Measurements from ENCODE around the gene NAA80.

NAA80 gene

DNA sequence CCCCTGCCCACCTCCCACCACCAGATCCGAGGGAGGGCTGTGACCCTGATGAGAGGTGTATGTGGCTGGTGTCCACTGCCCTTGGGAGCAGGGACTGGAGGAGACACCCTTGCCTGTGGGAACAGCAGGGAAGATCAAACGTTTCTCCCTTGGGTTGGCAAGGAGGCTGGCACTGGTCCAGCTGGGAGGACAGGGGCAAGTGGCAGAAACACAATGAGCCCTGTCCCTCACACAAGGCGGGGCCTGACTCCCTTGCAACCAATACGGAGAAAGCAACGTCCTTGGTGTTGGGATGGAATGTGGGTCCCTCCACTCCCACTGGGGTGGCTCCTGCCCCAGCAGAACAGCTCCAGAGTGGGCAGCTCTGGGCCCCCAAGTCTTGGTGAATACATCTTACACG lies 18.1 kb upstream of the NAA80 start:
- H3K27ac ChIP-seq (ENCODE audit: low read depth, low read length), result no peak overlapping the region
- H3K36me3 ChIP-seq (ENCODE audit: control insufficient read depth, low read length), result peaks cover 10% of the 10 kb centered on the region
- no peaks in the 10 kb centered on the region for H3K9me3 ChIP-seq (ENCODE audit: control insufficient read depth, insufficient read depth, low read length)
- no peak overlapping the region for H3K4me3 ChIP-seq (ENCODE audit: low read length)
- TF ChIP-seq, protein P1, sequence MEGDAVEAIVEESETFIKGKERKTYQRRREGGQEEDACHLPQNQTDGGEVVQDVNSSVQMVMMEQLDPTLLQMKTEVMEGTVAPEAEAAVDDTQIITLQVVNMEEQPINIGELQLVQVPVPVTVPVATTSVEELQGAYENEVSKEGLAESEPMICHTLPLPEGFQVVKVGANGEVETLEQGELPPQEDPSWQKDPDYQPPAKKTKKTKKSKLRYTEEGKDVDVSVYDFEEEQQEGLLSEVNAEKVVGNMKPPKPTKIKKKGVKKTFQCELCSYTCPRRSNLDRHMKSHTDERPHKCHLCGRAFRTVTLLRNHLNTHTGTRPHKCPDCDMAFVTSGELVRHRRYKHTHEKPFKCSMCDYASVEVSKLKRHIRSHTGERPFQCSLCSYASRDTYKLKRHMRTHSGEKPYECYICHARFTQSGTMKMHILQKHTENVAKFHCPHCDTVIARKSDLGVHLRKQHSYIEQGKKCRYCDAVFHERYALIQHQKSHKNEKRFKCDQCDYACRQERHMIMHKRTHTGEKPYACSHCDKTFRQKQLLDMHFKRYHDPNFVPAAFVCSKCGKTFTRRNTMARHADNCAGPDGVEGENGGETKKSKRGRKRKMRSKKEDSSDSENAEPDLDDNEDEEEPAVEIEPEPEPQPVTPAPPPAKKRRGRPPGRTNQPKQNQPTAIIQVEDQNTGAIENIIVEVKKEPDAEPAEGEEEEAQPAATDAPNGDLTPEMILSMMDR (IDR thresholded peaks at IDR 0.05; ENCODE audit: low read depth, low read length, poor library complexity, severe bottlenecking), result no peak
- no peaks in the 10 kb centered on the region for H3F3A ChIP-seq (ENCODE audit: control insufficient read depth, insufficient read depth)
- no peaks in the 10 kb centered on the region for H4K20me1 ChIP-seq (ENCODE audit: control insufficient read depth, insufficient read depth, low read depth, low read length)
- no peaks in the 10 kb centered on the region for H3K27me3 ChIP-seq (ENCODE audit: control insufficient read depth, low read length)
- no peak overlapping the region for H3K4me2 ChIP-seq (ENCODE audit: low read length)
- H3K9me2 ChIP-seq (replicated peaks; ENCODE audit: control insufficient read depth, low read length), result no peaks in the 10 kb centered on the region
- peaks cover 3% of the 10 kb centered on the region; the same call in 1 of the 2 replicates for H3K79me2 ChIP-seq (ENCODE audit: control insufficient read depth, low read length)
- H3K4me1 ChIP-seq (ENCODE audit: control insufficient read depth, low read length), result peaks cover 22% of the 10 kb centered on the region

DNA sequence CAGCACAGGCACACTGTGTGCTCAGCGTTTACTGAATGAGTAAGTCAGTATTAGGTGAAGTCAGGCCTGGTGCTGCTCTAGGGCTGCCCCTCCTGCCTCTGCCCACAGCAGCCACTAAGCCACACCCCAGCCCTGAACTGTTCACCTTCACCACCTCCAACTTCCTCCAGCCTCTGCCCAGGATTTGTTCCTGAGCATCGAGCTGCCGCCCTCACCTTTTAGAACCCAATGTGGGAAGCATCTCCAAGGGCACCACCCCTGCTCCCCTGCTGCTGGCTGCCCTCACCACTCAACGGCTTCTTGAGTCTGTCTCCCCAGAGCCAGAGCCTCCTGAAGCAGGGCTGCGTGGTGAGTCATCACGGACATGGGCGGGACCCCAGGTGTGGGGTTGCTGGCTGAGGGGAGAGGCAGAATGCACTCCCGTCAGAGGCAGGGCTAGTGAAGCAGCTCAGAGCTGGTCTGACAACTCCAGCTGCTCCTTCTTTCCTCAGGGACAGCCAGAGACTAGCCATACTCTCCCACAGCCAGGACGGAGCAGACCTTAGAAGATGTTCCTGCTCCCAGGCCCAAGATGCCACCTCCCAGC lies 17.5 kb upstream of the NAA80 start:
- peaks cover 3% of the 10 kb centered on the region; the same call in 1 of the 2 replicates for H3K79me2 ChIP-seq (ENCODE audit: control insufficient read depth, low read length)
- H3K4me2 ChIP-seq (ENCODE audit: low read length), result no peak overlapping the region
- H4K20me1 ChIP-seq (ENCODE audit: control insufficient read depth, insufficient read depth, low read depth, low read length), result no peaks in the 10 kb centered on the region
- no peak overlapping the region for H3K27ac ChIP-seq (ENCODE audit: low read depth, low read length)
- no peaks in the 10 kb centered on the region for H3K27me3 ChIP-seq (ENCODE audit: control insufficient read depth, low read length)
- peaks cover 10% of the 10 kb centered on the region for H3K36me3 ChIP-seq (ENCODE audit: control insufficient read depth, low read length)
- no peaks in the 10 kb centered on the region for H3K9me2 ChIP-seq (replicated peaks; ENCODE audit: control insufficient read depth, low read length)
- TF ChIP-seq, protein P1 (IDR thresholded peaks at IDR 0.05; ENCODE audit: low read depth, low read length, poor library complexity, severe bottlenecking), result no peak
- TF ChIP-seq EZH2phosphoT487 (IDR thresholded peaks at IDR 0.05; ENCODE audit: borderline replicate concordance, low read length), result no peak
- H3F3A ChIP-seq (ENCODE audit: control insufficient read depth, insufficient read depth), result no peaks in the 10 kb centered on the region
- H3K4me1 ChIP-seq (ENCODE audit: control insufficient read depth, low read length), result peaks cover 17% of the 10 kb centered on the region
- H3K4me3 ChIP-seq (ENCODE audit: low read length), result no peak overlapping the region
- no peaks in the 10 kb centered on the region for H3K9me3 ChIP-seq (ENCODE audit: control insufficient read depth, insufficient read depth, low read length)

DNA sequence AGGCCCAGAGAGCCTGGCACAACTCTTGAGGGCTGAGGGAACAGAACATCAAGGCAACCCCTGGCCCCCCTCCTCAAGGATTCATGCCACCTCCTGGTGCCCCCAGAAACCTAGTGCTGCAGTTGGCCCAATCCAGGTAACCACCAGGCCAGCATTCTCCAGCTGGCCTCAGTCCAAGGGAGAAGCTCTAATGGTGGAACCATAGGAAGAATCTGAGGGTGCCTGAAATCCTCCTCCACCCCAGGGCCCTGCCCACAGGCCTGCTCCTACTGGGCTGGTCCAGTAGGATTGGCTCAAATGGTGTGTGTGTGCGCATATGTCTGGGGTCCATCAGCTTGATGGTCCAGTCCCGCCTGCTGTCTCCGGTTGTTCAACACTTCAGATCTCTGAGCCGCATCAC lies 15.6 kb upstream of the NAA80 start:
- no peaks in the 10 kb centered on the region for H3K9me3 ChIP-seq (ENCODE audit: control insufficient read depth, insufficient read depth, low read length)
- H3K9me2 ChIP-seq (replicated peaks; ENCODE audit: control insufficient read depth, low read length), result no peaks in the 10 kb centered on the region
- H3F3A ChIP-seq (ENCODE audit: control insufficient read depth, insufficient read depth), result no peaks in the 10 kb centered on the region; the same call in 1 of the 2 replicates
- no peaks in the 10 kb centered on the region for H3K79me2 ChIP-seq (ENCODE audit: control insufficient read depth, low read length)
- no peak for TF ChIP-seq EZH2phosphoT487 (IDR thresholded peaks at IDR 0.05; ENCODE audit: borderline replicate concordance, low read length)
- TF ChIP-seq, protein P1 (IDR thresholded peaks at IDR 0.05; ENCODE audit: low read depth, low read length, poor library complexity, severe bottlenecking), result no peak
- H3K4me2 ChIP-seq (ENCODE audit: low read length), result no peak overlapping the region
- H3K36me3 ChIP-seq (ENCODE audit: control insufficient read depth, low read length), result peaks cover 10% of the 10 kb centered on the region
- peaks cover 6% of the 10 kb centered on the region; the same call in 1 of the 2 replicates for H3K4me1 ChIP-seq (ENCODE audit: control insufficient read depth, low read length)
- H3K27me3 ChIP-seq (ENCODE audit: control insufficient read depth, low read length), result no peaks in the 10 kb centered on the region
- H3K27ac ChIP-seq (ENCODE audit: low read depth, low read length), result no peak overlapping the region
- H4K20me1 ChIP-seq (ENCODE audit: control insufficient read depth, insufficient read depth, low read depth, low read length), result no peaks in the 10 kb centered on the region
- no peak overlapping the region for H3K4me3 ChIP-seq (ENCODE audit: low read length)

All from DOHH2 (cell line).